Nucleus accumbens (tissue), 56 donors: ENCODE measurements around the gene RHO.
"Not testable (repeated sequence)": the region's sequence is repeated elsewhere in the genome, so short reads cannot be mapped to it uniquely, and the experiment has no call there.

ENCODE experiments used
- DNase-seq, 56 donors: peaks; one replicate each; lab custom pipeline; 2025; lab: John Stamatoyannopoulos, UW

The RHO gene

GRCh38 chr3:129498603-129499488 lies 29.6 kb upstream of the RHO start:
- DNase-seq: peak in 1 of 56 donors; percentile 18

GRCh38 chr3:129499604-129500333 lies 28.7 kb upstream of the RHO start:
- not testable (repeated sequence) for DNase-seq

DNA sequence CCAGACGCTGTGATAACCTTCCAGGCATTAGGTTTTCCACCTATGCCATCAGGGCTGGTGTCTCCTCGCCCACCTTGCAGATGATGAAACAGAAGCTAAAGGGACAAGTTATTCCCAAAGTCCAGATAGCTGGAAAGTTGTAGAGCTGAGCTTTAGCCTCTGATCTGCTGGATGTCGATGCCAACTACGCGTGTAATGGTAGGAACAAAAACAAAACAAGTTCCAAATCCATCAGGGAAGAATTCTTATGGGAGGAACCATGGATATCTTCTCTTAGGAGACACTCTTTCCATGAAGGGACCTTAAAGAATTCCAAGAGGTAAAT lies 28.1 kb upstream of the RHO start:
- no peak for DNase-seq

DNA sequence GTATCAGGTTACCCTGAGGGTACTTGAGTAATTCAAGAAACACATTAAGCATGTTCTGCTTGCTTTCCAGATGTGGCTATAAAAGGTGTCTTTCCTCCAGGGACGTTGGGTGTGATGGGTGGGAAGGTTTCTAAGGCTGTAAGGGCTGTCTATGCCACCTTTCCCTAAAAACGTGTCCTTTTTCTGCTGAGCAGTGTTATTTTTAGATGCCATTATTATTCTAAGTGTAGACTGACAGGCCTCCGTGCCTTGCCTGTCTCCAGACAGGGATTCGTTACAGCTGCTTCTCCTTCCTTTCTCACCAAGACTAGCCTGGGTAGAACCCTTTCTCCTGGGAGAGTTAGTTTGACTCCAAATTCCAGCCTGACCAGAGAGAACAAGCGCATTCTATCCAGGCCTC lies 26.8 kb upstream of the RHO start:
- DNase-seq: no peak

GRCh38 chr3:129502641-129503408 lies 25.6 kb upstream of the RHO start:
- no peak for DNase-seq

GRCh38 chr3:129503471-129504291 lies 24.8 kb upstream of the RHO start:
- peak in 10 of 56 donors; percentile 12 to 42 (median 25) for DNase-seq

GRCh38 chr3:129504471-129505100 lies 23.9 kb upstream of the RHO start:
- DNase-seq: no peak

DNA sequence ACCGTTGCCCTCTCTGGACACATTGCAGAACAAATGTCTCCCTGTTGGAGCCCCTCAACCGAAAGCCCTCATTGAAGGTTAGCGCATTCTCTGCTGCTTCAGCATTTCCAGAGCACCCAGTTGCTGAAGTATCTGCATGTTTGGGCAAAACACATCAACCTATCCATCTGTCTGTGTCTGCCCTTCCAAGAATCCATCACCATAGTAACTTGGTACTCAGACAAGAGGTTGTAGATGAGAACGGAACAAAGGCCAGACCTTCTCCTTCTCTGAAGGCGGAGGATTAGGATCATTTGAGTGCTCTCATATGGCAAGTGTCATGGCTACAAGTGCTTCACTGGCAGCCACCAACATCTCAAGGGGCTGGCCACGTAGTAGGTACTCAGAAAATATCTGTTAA lies 23.1 kb upstream of the RHO start:
- no peak for DNase-seq

- no peak for DNase-seq
Observed at GRCh38 chr3:129506231-129506742, 22.2 kb upstream of the RHO start.

DNA sequence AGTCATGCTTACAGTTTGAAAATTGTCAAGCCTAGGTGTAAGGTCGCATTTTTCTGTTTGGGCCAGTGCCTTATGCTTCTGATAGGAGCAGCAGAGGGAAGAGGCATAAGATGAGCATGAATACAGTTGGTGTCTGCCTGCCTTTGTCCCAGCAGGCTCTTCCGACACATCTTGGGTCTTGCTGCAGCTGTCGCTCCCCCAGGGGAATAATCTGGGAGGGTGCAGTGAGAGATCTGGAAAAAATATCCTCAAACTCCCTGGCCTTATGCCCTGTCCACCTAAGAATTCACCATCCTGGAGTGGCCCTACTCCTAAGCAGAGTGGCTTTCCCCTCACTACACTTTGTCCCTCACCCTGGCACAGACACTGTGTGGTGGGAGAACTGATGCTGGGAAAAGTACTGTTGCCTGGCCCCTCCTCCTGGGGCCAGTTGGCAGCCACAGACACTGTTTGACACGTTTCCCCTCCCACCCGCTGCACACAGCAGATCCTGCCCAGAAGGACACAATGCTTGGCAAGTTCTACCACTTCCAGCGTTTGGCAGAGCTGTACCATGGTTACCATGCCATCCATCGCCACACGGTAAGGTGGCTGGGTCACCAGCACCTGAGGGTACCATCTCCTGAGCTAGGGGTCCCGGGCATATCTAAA lies 21.1 kb upstream of the RHO start:
- DNase-seq: peak in 42 of 56 donors; percentile 5 to 72 (median 38)

GRCh38 chr3:129512595-129512994 lies 15.8 kb upstream of the RHO start:
- no peak for DNase-seq

DNA sequence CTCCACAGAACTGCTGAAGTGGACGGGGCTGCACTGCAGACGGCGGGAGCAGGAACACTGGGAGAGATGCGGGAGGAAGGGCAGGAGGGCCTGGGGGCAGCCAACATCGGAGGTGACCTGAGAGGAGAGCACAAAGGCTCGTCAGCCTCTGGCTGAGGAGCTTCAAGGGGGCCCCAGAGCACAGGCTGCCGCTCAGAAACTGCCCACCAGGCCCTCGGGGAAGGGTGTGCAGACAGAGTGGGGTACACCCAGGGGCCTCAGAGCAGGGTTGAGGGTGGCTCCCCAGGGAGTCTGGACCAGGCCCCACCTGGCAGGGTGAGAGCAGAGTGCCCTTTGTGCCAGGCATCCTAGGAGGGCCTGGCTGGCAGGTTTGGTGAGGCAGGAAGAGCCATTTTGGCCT lies 14.7 kb upstream of the RHO start:
- DNase-seq: no peak

DNA sequence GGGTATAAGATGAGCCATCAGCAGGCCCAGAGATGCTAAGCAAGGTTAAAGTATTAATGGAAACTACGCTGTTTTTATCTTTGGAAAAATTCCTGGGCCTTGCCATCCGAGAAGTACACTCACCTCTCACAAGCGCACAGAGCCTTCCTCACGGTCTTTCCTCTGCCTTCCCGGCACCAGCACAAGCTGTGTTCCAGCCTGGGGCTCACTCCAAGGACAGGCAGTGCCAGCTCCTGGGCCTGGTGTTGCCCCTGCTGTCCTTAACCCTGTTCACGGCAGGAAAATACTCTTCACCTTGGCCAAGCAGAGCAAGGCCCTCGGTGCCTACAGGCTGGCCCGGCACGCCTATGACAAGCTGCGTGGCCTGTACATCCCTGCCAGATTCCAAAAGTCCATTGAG lies 14.3 kb upstream of the RHO start:
- no peak for DNase-seq

GRCh38 chr3:129514563-129514962 lies 13.9 kb upstream of the RHO start:
- no peak for DNase-seq

DNA sequence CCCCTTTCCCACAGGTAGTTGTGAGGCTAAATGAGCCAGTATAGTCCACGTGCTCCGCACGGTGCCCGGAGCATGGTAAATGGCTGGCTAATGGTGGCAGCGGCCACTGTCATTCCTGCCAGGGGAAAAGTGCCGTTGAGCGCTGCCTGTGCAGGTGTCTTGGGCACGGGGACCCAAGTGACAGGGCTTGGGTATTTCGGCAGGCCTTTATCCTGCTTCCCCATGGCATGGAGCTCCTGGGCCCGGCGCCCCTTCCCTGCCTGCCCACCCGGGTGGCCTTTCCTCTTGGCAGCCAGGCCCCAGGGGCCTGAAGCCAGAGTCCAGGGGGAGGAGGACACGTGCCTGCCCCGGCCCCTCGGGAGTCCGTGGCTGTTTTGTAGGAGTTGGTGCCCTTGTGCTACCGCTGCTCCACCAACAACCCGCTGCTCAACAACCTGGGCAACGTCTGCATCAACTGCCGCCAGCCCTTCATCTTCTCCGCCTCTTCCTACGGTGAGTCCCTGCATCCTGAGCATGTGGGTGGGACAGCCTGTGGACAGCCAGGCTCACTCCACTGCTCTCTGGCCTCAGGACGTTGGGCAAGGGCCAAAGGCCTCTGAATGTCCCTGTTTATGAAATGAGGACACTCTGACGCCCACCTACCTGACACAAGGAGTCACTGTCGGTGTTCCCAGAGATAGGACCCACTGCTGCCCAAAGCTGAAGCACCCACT lies 13.2 kb upstream of the RHO start:
- not testable (repeated sequence) for DNase-seq

DNA sequence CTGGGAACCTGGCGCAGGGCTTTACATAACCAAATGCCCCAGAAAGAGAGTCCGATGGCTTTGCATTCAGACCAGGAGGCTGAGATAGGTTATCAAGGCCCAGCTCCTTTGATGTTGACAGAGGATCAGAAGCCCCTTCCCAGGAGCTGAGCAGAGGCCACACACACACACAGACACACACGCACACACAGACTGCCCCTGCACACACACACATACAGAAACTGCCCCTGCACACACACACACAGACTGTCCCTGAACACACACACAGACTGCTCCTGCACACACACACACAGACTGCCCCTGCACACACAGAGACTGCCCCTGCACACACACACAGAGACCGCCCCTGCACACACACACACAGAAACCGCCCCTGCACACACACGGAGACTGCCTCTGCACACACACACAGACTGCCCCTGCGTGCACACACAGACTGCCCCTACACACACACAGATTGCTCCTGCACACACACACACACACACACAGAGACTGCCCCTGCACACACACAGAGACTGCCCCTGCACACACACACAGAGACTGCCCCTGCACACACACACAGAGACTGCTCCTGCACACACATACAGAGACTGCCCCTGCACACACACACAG lies 12.5 kb upstream of the RHO start:
- not testable (repeated sequence) for DNase-seq

DNA sequence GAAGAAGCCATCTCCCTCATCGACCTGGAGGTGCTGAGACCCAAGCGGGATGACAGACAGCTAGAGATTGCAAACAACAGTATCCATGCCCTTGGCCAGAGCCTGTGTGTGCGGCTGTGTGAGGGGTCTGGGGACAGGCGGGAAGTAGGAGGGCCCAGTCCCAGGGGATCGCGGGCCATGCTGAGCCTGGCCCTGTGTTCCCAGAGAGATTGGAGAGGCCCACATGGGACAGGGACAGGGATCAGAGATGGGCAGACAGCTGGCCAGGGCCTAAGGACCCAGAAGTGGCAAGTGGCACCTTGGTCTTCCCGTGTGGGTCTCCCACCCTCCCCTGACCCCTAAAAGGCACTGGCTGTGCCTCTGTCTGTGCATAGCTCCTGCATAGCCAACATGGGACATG lies 10.9 kb upstream of the RHO start:
- DNase-seq: no peak

- DNase-seq: peak in 2 of 56 donors; percentile 25 to 28
Observed at GRCh38 chr3:129518038-129518561, 10.3 kb upstream of the RHO start.
